HG02981 (cell line): Measurements from ENCODE around the gene MPHOSPH9.

ENCODE experiments used
- ATAC-seq: cut with Tn5 transposase; IDR thresholded peaks from one replicate; pipeline ENCODE4 v1.9.1; 2021; ENCODE audit warnings: mild to moderate bottlenecking, moderate library complexity; ENCODE audit not compliant: unreplicated experiment

MPHOSPH9 gene

GRCh38 chr12:123150744-123151456 is 82.0 kb downstream of the MPHOSPH9 start, which contains the start of gene PITPNM2:
PITPNM2 (minus strand) TSS chr12:123151090; CDS start chr12:123034590, 116,500 bp downstream.
- no peak for ATAC-seq

DNA sequence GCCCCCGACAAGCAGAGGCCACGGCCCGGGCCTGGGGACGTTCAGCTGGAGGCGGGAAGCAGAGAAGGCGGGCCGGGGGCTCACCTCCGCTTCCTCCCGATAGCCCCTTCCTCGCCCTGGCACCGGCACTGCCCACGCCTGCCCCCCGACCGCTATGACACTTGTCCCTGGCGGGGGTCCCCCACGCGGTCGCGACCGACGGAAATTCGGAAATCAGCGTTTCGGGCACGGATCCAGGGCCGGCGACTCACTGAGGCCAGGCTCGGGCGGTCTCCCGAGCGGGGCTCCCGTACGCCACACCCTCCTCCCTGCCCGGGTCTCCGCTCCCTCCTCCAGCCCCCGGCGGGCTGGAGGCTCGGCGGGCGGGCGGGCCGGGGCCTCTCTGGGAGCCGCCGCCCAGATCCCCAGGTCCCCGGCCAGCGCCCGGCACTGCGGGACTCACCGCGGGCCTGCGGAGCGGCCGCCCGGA is 82.6 kb downstream of the MPHOSPH9 start:
- ATAC-seq: no peak

- ATAC-seq: no peak
Observed at GRCh38 chr12:123149501-123150274, 83.3 kb downstream of the MPHOSPH9 start.

DNA sequence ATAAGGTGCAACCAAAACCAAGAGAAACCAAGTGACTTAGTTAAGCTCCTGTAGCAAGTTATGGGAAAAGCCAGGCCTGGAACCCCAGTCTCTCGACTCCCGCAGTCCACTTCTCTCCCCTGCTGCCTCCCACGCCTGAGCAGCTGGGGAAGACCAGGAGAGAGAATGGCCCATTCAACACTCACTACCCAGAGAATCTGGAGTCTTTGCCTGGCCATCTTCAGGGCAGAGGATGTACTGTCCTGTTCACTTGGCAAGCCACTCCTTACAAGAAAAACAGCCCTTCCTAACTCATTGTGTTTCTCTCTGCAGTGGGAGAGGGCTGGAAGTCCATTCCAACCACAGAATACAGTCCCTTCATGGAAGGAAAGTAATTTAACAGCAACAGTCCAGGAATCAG is 83.9 kb downstream of the MPHOSPH9 start:
- no peak for ATAC-seq

- no peak for ATAC-seq
Observed at GRCh38 chr12:123148655-123149054, 84.3 kb downstream of the MPHOSPH9 start.

GRCh38 chr12:123148223-123148622 is 84.7 kb downstream of the MPHOSPH9 start:
- no peak for ATAC-seq

- ATAC-seq: no peak
Observed at GRCh38 chr12:123145211-123145610, 87.7 kb downstream of the MPHOSPH9 start.

- no peak for ATAC-seq
Observed at GRCh38 chr12:123143736-123144461, 89.0 kb downstream of the MPHOSPH9 start.

DNA sequence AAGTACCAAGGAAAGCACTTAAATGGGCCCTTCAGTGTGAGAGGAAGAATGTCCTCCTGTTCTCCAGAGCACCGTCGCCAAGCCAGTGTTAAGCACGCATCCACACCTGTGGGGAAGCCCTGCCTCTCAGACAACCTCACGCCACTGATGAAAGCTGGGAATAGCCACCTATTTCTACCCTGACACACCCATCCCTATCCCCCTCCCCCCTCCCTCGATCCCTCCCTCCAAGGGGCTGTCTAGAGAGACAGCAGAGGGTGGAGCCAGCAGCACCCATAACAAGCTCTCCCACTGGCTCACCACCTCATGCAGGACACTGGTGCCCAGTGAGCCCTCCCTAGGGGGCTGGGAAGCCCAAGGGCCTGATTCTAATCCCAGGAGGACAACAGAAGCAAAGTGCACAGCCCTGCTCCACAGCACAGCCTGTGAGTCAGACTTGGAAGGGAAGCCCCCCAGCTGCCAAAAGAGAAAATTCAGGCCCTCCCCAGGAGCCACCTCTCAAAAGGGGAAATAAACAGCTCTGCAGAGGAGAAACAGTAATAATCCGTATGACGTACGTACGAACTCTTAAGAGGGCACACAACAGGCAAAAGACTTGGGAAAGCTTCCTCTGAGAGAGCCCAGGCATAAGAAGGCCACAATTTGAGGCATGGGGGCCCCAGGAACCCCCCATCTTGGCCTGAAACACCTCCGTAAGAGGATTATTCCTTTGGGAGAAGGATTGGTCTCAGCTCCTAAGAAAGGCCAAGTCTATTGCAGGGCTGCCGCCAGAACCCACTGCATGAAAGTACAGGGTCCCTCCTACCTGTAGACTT is 89.8 kb downstream of the MPHOSPH9 start:
- ATAC-seq: no peak

- ATAC-seq: no peak
Observed at GRCh38 chr12:123142518-123142840, 90.5 kb downstream of the MPHOSPH9 start.

DNA sequence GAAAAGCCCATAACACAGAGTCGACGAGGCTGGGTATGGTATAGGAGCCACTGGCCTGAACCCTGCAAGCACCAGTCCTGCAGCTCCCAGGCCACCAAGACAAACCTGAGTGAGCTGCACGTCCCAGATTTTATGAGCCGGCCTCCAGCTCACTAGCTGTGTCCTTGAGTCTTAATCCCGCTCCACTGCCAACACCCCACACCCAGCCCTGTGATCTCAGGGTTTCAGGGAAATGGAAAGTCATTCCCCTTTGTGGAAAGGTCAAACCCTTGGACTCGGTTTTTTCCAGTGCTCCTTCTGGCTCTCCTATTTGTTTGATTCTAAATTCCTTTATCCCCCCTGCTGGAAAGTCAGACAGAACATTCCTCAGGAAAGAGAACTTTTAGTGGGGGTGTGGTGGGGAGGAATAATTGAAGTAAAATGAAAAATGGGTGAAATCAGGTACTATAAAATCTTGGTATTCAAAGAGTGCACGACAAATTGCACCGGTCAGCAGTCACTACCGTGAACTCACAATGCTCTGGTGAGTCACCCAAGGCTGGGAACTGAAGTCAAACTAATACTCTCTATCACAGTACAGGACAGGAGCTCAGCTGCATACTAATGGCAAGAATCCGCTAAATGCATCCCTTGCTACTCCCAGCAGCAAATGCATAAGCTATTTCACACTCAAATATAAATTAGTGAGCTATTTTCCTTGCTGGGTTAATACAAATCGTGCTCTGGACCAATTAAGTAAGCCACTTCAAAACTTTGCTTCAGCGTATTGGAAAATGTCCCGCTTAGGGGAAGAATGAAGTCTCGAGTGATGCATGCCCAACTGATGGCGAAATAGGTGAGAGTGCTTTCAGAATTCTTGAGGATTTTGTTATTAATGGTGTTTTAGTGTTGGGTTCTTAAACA is 91.1 kb downstream of the MPHOSPH9 start:
- ATAC-seq: no peak

DNA sequence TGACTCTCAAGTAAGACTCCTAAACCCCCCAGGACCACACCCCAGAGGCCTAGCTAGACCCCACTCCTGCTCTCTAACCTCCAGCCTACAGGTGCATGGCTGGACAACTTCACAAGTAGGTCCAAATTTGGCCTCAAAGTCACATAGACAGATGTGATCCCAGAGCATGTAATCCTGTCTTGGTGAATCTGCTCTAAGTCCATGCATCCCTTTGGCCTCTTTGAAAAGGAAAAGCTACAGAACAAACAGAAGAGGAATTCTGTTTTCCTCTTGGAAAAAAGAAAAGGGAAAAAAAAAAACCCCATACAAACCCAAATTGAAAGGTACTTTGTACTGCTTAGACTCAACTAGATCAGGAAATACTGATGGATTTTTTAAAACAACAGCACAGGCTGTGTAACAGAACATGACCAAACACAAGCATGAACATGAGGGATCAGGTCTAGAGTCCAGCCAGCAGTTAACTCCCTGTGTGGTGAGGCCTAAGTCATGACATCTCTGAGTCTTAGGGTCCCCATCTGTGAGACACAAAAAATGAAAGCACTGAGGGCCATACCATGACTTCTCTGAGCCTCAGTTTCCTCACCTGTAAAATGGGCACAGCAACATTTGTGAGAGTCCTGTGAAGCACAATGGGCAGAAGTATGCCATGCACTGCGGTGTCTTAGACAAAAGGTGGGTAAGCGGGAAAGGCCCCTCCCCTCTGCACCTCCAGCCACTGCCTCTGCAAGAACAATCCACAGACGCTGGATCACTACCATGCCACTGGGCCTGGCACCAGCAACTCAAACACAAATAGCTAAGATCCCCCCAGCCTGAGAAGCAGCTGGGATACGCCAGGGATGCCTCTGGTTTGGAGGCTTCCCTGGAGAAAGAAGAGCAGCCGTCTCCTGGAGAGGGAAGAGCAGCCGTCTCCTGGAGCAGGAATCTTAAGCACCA is 92.0 kb downstream of the MPHOSPH9 start:
- no peak for ATAC-seq

DNA sequence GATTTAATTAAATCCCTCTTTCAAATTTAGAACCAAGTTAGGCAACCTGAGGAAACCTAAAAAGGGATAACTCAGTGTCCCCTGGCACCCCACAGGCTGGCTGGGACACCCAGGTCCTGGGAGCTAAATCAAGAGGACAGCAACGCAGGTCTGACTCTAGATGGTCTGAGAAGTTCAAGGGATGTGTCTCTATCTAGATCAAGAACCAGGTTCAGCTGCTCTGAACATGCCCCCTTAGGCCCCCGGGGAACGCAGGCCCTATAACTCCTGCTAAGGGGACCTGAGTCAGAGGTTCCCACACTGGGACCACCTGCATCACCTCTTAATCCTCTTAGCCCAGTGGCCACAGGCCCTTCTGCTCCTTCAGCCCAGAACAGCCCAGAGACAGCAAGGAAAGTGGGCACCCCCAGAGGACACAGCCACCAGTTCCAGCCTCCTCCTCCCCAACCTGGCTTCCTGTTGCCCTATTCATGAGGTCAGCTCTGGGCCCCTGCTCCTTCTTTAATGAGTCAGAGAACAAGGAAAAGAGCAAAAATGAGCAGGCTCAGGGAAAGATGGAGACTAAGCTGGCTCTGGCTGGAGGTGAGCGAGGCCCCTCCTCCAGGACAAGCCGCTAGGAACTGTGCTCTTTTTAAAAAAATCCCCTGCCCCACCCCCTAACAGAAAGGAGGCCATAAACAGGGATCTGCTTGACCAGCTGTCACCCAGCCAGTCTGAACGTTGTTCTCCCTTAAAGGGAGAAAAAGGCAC is 92.8 kb downstream of the MPHOSPH9 start:
- no peak for ATAC-seq

- ATAC-seq: no peak
Observed at GRCh38 chr12:123135688-123136087, 97.3 kb downstream of the MPHOSPH9 start.

DNA sequence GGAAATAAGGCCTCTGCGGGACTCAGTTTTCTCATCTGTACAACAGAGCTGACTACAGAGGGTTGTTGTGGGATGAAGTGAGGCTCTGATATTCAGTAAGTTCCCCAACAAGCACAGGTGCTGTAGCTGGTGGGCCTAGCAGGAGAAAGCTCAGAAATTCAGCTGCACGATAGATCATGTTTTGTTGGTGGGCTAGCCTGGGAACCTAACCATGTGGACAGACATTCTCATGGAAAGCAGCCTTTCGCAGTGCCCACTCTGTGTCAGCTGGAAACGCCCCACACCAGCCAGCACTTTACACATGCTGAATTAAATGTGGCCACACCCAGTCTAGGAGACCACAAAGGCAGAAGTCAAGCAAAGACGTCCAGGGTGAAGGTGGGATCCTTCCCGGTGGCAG is 98.1 kb downstream of the MPHOSPH9 start:
- ATAC-seq: no peak

DNA sequence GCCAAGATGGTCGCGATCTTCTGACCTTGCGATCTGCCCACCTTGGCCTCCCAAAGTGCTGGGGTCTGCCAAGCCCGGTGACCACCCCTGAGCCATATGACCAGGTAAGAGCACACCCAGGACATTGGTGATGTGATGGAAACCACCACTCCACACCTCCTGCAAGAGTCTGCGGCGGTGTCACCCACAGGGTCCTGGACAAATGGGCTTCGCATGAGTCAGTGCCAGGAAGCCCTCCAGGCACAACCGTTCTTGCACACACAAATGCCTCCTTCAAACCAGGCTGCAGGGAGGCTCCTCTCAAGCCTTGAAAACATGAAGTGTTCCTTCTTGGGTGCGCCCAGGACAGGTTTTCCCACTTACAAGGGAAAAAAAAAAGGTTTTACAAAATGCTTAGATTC is 98.7 kb downstream of the MPHOSPH9 start:
- no peak for ATAC-seq

DNA sequence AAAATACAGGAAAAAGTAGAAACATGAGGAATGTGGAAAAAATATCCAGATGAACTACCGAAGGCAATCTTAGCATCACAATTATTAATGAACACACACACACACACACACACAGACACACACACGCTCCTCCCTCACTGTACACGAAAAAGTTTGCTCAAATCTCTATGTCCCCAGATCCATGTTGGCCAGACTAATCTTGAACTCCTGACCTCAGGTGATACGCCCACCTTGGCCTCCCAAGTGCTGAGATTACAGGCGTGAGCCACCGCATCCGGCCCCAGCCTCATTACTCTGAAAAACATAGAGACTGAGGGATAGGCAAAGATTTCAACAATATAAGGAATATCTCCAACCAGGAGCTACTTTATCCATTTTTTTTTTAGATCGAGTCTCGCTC is 99.2 kb downstream of the MPHOSPH9 start:
- no peak for ATAC-seq
